ENCODE measurements around the gene TRPV6. TPM values are rescaled to one million over a fixed set of nuclear protein-coding genes. Genes with fewer than 3 reads are reported as not detected.
A peak's percentile ranks its signal among the peaks of the same experiment; 100 is the strongest.

The TRPV6 gene
- total and polyA plus RNA-seq, 4 donors, result 0.40 to 1.2 (median 0.53) TPM

DNA sequence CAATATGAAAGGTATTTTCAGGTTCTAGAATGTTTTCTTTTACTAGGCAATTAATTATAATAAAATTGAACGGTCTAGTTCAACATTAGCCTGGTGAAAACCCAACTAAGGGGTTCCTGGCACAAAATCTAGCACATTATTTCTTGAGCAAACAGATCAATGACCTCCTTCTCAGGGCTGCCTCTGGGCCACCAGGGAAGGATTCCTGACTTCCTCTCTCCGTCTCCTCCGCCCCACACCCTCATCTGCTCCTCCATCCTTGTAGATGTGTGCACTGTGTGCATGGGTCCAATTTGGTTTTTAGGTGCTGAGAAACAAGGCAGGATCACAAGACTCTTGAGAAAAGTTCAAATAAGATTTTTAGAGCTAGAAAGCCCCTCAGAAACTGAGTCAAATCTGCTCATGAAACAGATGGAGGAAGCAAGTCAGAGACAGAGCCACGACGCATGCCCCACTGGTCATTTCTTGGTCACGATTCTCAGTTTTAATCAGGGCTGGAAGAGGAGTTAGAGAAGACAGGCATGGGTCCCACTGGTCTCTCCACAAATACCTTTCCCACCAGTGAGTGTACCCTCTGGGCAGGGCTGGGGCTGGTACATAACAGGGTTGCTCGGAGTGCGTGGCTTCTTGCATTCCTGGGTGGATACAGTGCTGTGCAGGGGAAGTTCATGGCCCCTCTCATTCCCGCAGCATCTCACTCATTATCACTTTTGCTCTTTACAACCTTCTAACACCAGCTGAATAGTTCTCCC lies 3.8 kb downstream of the TRPV6 start:
- ATAC-seq (ENCODE audit: insufficient read depth, low FRiP score) (no peak), DNase-seq (peak in 1 of 3 donors; percentile 1)
- Histone ChIP-seq H3K4me1 (ENCODE audit: control insufficient read depth in 5 of 5, insufficient read depth in 5 of 5, low read length in 5 of 5) (peaks cover 0 to 4% (median 0%) of the 10 kb centered on the region in 5 donors), H3K27ac (ENCODE audit: low read depth in 1 of 2, low read length in 1 of 2) (no peak overlapping the region), H3K27me3 (ENCODE audit: control insufficient read depth in 3 of 3, insufficient read depth in 3 of 3, low read length in 2 of 3) (no peaks in the 10 kb centered on the region), H3K36me3 (ENCODE audit: control insufficient read depth in 4 of 4, insufficient read depth in 4 of 4, low read length in 4 of 4) (no peaks in the 10 kb centered on the region), H3K4me3 (no peak overlapping the region), H3K9me3 (ENCODE audit: control insufficient read depth in 4 of 4, insufficient read depth in 3 of 4, low read length in 3 of 4) (no peaks in the 10 kb centered on the region), H3K9ac (ENCODE audit: insufficient read depth in 1 of 2, low read length in 2 of 2) (no peak overlapping the region)
- 82% methylated on average over 9 of the region's 9 CpGs for WGBS, 2 donors
- TF ChIP-seq, protein P1, sequence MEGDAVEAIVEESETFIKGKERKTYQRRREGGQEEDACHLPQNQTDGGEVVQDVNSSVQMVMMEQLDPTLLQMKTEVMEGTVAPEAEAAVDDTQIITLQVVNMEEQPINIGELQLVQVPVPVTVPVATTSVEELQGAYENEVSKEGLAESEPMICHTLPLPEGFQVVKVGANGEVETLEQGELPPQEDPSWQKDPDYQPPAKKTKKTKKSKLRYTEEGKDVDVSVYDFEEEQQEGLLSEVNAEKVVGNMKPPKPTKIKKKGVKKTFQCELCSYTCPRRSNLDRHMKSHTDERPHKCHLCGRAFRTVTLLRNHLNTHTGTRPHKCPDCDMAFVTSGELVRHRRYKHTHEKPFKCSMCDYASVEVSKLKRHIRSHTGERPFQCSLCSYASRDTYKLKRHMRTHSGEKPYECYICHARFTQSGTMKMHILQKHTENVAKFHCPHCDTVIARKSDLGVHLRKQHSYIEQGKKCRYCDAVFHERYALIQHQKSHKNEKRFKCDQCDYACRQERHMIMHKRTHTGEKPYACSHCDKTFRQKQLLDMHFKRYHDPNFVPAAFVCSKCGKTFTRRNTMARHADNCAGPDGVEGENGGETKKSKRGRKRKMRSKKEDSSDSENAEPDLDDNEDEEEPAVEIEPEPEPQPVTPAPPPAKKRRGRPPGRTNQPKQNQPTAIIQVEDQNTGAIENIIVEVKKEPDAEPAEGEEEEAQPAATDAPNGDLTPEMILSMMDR (IDR thresholded peaks at IDR 0.05; ENCODE audit: control extremely low read depth, extremely low read depth), result no peak

- Histone ChIP-seq H3K27me3 (ENCODE audit: control insufficient read depth in 3 of 3, insufficient read depth in 3 of 3, low read length in 2 of 3) (no peaks in the 10 kb centered on the region), H3K27ac (ENCODE audit: low read depth in 1 of 2, low read length in 1 of 2) (no peak overlapping the region)
- WGBS, 2 donors, result 34 to 37% methylated on average over 8 of the region's 8 CpGs
These were observed 4.6 kb downstream of the TRPV6 start for GRCh38 chr7:142880876-142881505.

DNA sequence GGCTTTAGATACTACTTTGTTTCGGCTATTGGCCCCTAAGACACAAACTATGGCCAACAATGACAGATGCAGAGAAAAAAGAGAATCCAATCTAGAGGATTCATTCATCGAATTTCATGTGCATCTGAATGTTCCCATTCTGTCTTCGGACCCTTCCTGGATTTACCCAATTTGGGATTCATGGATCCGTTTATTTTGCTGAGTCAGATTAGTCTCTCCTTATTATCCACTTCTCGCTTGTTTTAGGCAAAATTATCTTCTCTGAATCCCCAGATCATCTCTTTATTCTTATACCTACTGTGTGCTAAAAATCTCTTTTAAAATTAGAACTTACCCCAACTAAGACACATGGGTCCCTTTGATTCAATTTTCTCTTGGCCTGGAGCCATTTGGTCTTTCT lies 6.5 kb downstream of the TRPV6 start:
- no peak for DNase-seq
- TF ChIP-seq, protein P1 (IDR thresholded peaks at IDR 0.05; ENCODE audit: control extremely low read depth, extremely low read depth), result no peak
- H3K27ac ChIP-seq (ENCODE audit: low read depth in 1 of 2, low read length in 1 of 2), result no peak overlapping the region
- H3K4me1 ChIP-seq (ENCODE audit: control insufficient read depth in 5 of 5, insufficient read depth in 5 of 5, low read length in 5 of 5), result no peaks in the 10 kb centered on the region
- H3K4me3 ChIP-seq, result no peak overlapping the region
- WGBS, 2 donors, result 87 to 92% methylated on average over 5 of the region's 5 CpGs
- no peaks in the 10 kb centered on the region for H3K27me3 ChIP-seq (ENCODE audit: control insufficient read depth in 3 of 3, insufficient read depth in 3 of 3, low read length in 2 of 3)
- H3K9ac ChIP-seq (ENCODE audit: insufficient read depth in 1 of 2, low read length in 2 of 2), result no peak overlapping the region
- H3K9me3 ChIP-seq (ENCODE audit: control insufficient read depth in 4 of 4, insufficient read depth in 3 of 4, low read length in 3 of 4), result no peaks in the 10 kb centered on the region
- no peaks in the 10 kb centered on the region for H3K36me3 ChIP-seq (ENCODE audit: control insufficient read depth in 4 of 4, insufficient read depth in 4 of 4, low read length in 4 of 4)
- ATAC-seq (ENCODE audit: insufficient read depth, low FRiP score), result no peak

More at GRCh38 chr7:142880876-142881505, 4.6 kb downstream of the TRPV6 start:
- peak; percentile 17 to 28 (median 25) for DNase-seq
- TF ChIP-seq, protein P1 (IDR thresholded peaks at IDR 0.05; ENCODE audit: control extremely low read depth, extremely low read depth), result peak; percentile 57
- H3K9ac ChIP-seq (ENCODE audit: insufficient read depth in 1 of 2, low read length in 2 of 2), result no peak overlapping the region
- no peaks in the 10 kb centered on the region for H3K36me3 ChIP-seq (ENCODE audit: control insufficient read depth in 4 of 4, insufficient read depth in 4 of 4, low read length in 4 of 4)
- H3K4me1 ChIP-seq (ENCODE audit: control insufficient read depth in 5 of 5, insufficient read depth in 5 of 5, low read length in 5 of 5), result peaks cover 0 to 3% (median 0%) of the 10 kb centered on the region in 5 donors
- ATAC-seq (ENCODE audit: insufficient read depth, low FRiP score), result peak; percentile 42
- no peaks in the 10 kb centered on the region for H3K9me3 ChIP-seq (ENCODE audit: control insufficient read depth in 4 of 4, insufficient read depth in 3 of 4, low read length in 3 of 4)
- no peak overlapping the region for H3K4me3 ChIP-seq
